Uterus (tissue), 4 donors: ENCODE results near the gene PTS. TPM values are rescaled to one million over a fixed set of nuclear protein-coding genes. Genes with fewer than 3 reads are reported as not detected.

Experiments used
- DNase-seq, 2 donors: peaks; one replicate each; pipeline ENCODE4 v3.0.0-alpha.2; 2019 to 2020
- H3K27ac ChIP-seq, 2 donors: fragments of 200-600 bp; sonication (generic); 1 replicate in 1 of 2; 2 replicates in 1 of 2; pipeline ENCODE4 v1.5.1; 2016 to 2018
- H3K27me3 ChIP-seq, 2 donors: fragments of 200-600 bp; sonication (generic); one replicate each; pipeline ENCODE4 v1.5.1; 2018 to 2019; ENCODE audit warnings: control low read depth in 1 of 2
- H3K36me3 ChIP-seq, 2 donors: fragments of 200-600 bp; sonication (generic); one replicate each; pipeline ENCODE4 v1.5.1; 2019; ENCODE audit warnings: control low read depth in 1 of 2
- H3K4me1 ChIP-seq, 2 donors: fragments of 200-600 bp; sonication (generic); one replicate each; pipeline ENCODE4 v1.5.1; 2018 to 2019; ENCODE audit warnings: control low read depth in 1 of 2
- H3K4me3 ChIP-seq, 2 donors: fragments of 200-600 bp; sonication (generic); 1 replicate in 1 of 2; 2 replicates in 1 of 2; pipeline ENCODE4 v1.5.1; 2018 to 2019; ENCODE audit warnings: mild to moderate bottlenecking in 1 of 2
- H3K9me3 ChIP-seq, 2 donors: fragments of 200-600 bp; sonication (generic); one replicate each; pipeline ENCODE4 v1.5.1; 2019; ENCODE audit warnings: control low read depth in 1 of 2
- CTCF ChIP-seq, 4 experiments: fragments of 200-600 bp in 2 of 4; fragments of 450-650 bp in 2 of 4; sonication (generic) in 2 of 4; IDR thresholded peaks; one replicate each; pipeline ENCODE4 v1.5.1; 2016 to 2019; ENCODE audit warnings: antibody characterized with exemption in 4 of 4, mild to moderate bottlenecking in 2 of 4, moderate library complexity in 1 of 4
- POLR2A ChIP-seq, 2 donors: fragments of 450-650 bp; IDR thresholded peaks; one replicate each; pipeline ENCODE4 v1.6.1; 2016; ENCODE audit warnings: antibody characterized with exemption in 2 of 2, mild to moderate bottlenecking in 1 of 2, moderate library complexity in 1 of 2
- intact Hi-C: fragments of 100-400 bp; cut with DNase I; formaldehyde crosslinking; loops from one replicate; pipeline ENCODE4 v1.15.1; 2023; ENCODE audit warnings: low total_unique reads
- total RNA-seq, 4 donors: library from RNA; depleted of rRNA in 3 of 4; stranded (reverse); fragments of >200 nt in 3 of 4; gene quantifications; one replicate each; pipeline versions ENCODE4 v1.1.0 to v1.2.4, GENCODE V29; 2014 to 2023
- donor health status: DM: yes; HTN: yes; CAD: no.

Gene PTS
- total RNA-seq, 4 donors from 2014 or later = 15.9 to 43.5 (median 35.4) TPM

- intact Hi-C loops = no loop called here
- no peaks in the 10 kb centered on the region for H3K36me3 ChIP-seq
- TF ChIP-seq POLR2A (IDR thresholded peaks at IDR 0.05) (no peak), CTCF (IDR thresholded peaks at IDR 0.05) (no peak)
- no peaks in the 10 kb centered on the region for H3K4me1 ChIP-seq
- no peaks in the 10 kb centered on the region for H3K9me3 ChIP-seq
- no peak overlapping the region for H3K4me3 ChIP-seq
- H3K27ac ChIP-seq = no peak overlapping the region
- no peaks in the 10 kb centered on the region for H3K27me3 ChIP-seq
- DNase-seq = no peak
These were observed 5.7 kb downstream of the PTS start for GRCh38 chr11:112231952-112232351.

DNA sequence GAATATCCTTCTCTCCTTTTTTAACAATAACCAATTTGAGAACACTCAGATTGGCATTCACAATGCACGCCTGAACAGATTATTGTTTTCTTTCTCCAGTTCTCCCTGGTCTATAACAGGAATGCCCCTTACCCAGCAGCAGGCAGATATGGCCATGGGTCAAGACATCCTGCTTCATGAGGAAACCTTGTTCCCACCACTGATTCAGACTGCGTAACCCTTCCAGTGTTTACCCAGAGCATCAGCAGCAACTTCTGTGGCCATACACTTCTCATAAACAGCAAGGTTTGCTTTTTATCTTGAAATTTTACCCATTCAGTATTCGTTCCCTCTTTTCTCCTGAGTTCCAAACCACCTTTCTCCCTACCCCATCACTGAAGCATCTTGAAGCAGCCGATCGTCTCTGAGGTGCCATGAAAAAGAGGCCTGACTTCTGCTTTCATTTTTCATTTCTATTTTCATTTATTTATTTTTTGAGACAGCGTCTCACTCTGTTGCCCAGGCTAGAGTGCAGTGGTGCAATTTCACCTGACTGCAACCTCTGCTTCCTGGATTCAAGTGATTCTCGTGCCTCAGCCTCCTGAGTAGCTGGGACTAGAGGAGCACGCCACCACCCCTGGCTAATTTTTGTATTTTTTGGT, 9.6 kb downstream of the PTS start:
- TF ChIP-seq CTCF (IDR thresholded peaks at IDR 0.05) (no peak), POLR2A (IDR thresholded peaks at IDR 0.05) (no peak)
- H3K27me3 ChIP-seq = no peaks in the 10 kb centered on the region
- DNase-seq = no peak
- H3K27ac ChIP-seq = no peak overlapping the region
- H3K4me1 ChIP-seq = no peaks in the 10 kb centered on the region
- no peaks in the 10 kb centered on the region for H3K36me3 ChIP-seq
- intact Hi-C loops = no loop called here
- H3K9me3 ChIP-seq = no peaks in the 10 kb centered on the region
- H3K4me3 ChIP-seq = no peak overlapping the region

GRCh38 chr11:112237451-112237850, 11.2 kb downstream of the PTS start:
- Histone ChIP-seq H3K9me3 (no peaks in the 10 kb centered on the region), H3K27ac (no peak overlapping the region), H3K36me3 (no peaks in the 10 kb centered on the region), H3K4me3 (no peak overlapping the region), H3K27me3 (no peaks in the 10 kb centered on the region), H3K4me1 (no peaks in the 10 kb centered on the region)
- intact Hi-C loops = no loop called here
- TF ChIP-seq CTCF (IDR thresholded peaks at IDR 0.05) (no peak), POLR2A (IDR thresholded peaks at IDR 0.05) (no peak)
- DNase-seq = no peak

DNA sequence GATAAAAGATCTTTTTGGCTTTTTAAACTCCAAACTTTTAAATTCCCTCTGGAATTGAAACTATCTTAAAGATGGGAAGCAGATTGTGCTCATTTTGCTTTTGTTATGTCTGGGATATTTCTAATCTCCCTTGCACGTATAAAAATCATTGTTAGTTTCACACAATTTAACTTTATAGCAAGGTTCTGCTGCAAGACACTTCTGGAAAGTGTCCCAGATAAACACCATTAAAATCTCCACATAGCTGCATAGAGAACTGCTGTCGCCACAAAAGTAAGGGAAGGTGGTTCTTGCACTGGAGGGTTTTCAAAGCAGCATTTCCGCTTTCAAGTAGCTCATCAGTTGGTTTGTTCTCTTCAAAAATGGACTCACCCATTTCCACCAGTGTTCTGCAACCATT, 11.8 kb downstream of the PTS start:
- no peak overlapping the region for H3K4me3 ChIP-seq
- intact Hi-C loops = no loop called here
- H3K9me3 ChIP-seq = no peaks in the 10 kb centered on the region
- DNase-seq = no peak
- no peak overlapping the region for H3K27ac ChIP-seq
- TF ChIP-seq POLR2A (IDR thresholded peaks at IDR 0.05) (no peak), CTCF (IDR thresholded peaks at IDR 0.05) (no peak)
- H3K36me3 ChIP-seq = no peaks in the 10 kb centered on the region
- H3K27me3 ChIP-seq = no peaks in the 10 kb centered on the region
- no peaks in the 10 kb centered on the region for H3K4me1 ChIP-seq

DNA sequence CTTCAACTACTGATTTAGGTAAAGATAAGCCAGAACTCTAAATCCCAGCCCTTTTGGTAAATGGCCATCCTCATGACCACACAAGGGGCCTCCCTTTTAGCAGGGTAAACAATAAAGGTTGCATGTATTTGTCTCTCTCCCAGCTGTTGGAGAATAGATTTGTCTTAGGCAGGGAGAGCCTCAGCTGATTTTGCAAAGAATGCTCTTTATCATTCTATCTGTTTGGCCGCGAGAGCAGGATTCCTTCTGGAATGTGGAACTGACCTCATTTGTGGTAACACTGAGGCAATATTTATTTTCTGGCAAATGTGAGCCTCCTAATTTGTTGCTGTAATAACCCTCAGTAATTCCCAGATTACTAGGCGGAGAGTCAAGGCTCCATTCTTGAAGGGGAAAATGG, 15.3 kb downstream of the PTS start:
- Histone ChIP-seq H3K4me1 (no peaks in the 10 kb centered on the region), H3K4me3 (no peak overlapping the region), H3K36me3 (no peaks in the 10 kb centered on the region), H3K27ac (peak overlapping the region; percentile 30 to 58), H3K27me3 (no peaks in the 10 kb centered on the region), H3K9me3 (no peaks in the 10 kb centered on the region)
- intact Hi-C loops = no loop called here
- TF ChIP-seq POLR2A (IDR thresholded peaks at IDR 0.05) (no peak), CTCF (IDR thresholded peaks at IDR 0.05) (no peak)
- peak; percentile 30 to 60 for DNase-seq
